Activated naive CD4-positive, alpha-beta T cell treated with anti-CD3 and anti-CD28 coated beads, Interleukin-2, amount 10 ng/mL, durations not matched to agents 7 days and 5 days (primary cell): ENCODE measurements around the gene ABCC8.
A peak's percentile ranks its signal among the peaks of the same experiment; 100 is the strongest.

Experiments
- CTCF ChIA-PET: fragments of 350-600 bp; sonication (Branson Sonifier 250); formaldehyde crosslinking; loops from one replicate; lab custom pipeline; 2021; ENCODE audit warnings: antibody characterized with exemption; lab: Charles Lee
- DNase-seq: peaks from one replicate; pipeline ENCODE4 v3.0.0-alpha.2; 2020
- H3K27ac Mint-ChIP-seq: one replicate; pipeline ENCODE4 v1.8.0; 2021; ENCODE audit warnings: mild to moderate bottlenecking, moderate library complexity, mixed read lengths
- H3K27me3 Mint-ChIP-seq: one replicate; pipeline ENCODE4 v1.8.0; 2021; ENCODE audit warnings: mild to moderate bottlenecking, mixed read lengths
- H3K36me3 Mint-ChIP-seq: one replicate; pipeline ENCODE4 v1.8.0; 2021; ENCODE audit warnings: mixed read lengths
- H3K4me1 Mint-ChIP-seq: one replicate; pipeline ENCODE4 v1.8.0; 2021; ENCODE audit warnings: mixed read lengths
- H3K4me3 Mint-ChIP-seq: one replicate; pipeline ENCODE4 v1.8.0; 2021; ENCODE audit warnings: mild to moderate bottlenecking, moderate library complexity, mixed read lengths
- H3K9me3 Mint-ChIP-seq: one replicate; pipeline ENCODE4 v1.8.0; 2021; ENCODE audit warnings: mixed read lengths

Gene ABCC8

GRCh38 chr11:17476317-17477083 lies at the start of gene ABCC8:
Gene ABCC8, minus strand, starts transcription at chr11:17476845. Its CDS starts 69 bp downstream, at chr11:17476776.
- peaks cover 12% of the 10 kb centered on the region for H3K4me1 Mint-ChIP-seq
- no peaks in the 10 kb centered on the region for H3K9me3 Mint-ChIP-seq
- peak within 1 kb of the TSS; percentile 32 for H3K4me3 Mint-ChIP-seq

GRCh38 chr11:17526326-17526725 lies 49.7 kb upstream of the ABCC8 start:
- Mint-ChIP-seq H3K27ac (no peak overlapping the region), H3K9me3 (no peaks in the 10 kb centered on the region), H3K4me1 (no peaks in the 10 kb centered on the region), H3K27me3 (peaks cover 17% of the 10 kb centered on the region), H3K36me3 (no peaks in the 10 kb centered on the region), H3K4me3 (no peak overlapping the region)
- CTCF ChIA-PET: interaction anchor here (1.1 to 3.5 kb wide), 3 partner anchors 9 to 140 kb away, joined by 5 to 21 read pairs (median 10); no protein-coding TSS in a partner anchor
- no peak for DNase-seq

More at GRCh38 chr11:17476317-17477083, at the start of gene ABCC8:
- H3K27me3 Mint-ChIP-seq: peaks cover 93% of the 10 kb centered on the region
- CTCF ChIA-PET: interaction anchor here (1.0 kb wide), 1 partner anchor 28 kb away, joined by 3 read pairs; no protein-coding TSS in a partner anchor
- no peaks in the 10 kb centered on the region for H3K36me3 Mint-ChIP-seq
- H3K27ac Mint-ChIP-seq: no peak within 1 kb of the TSS
- peak; percentile 29 for DNase-seq

- CTCF ChIA-PET: interaction anchor here (1.1 to 3.5 kb wide), 2 partner anchors 8 to 139 kb away, joined by 5 to 21 read pairs; no protein-coding TSS in a partner anchor
Observed at GRCh38 chr11:17525570-17525969, 48.9 kb upstream of the ABCC8 start.

GRCh38 chr11:17524221-17524620 lies 47.6 kb upstream of the ABCC8 start:
- peaks cover 11% of the 10 kb centered on the region for H3K27me3 Mint-ChIP-seq
- CTCF ChIA-PET: interaction anchor here (1.5 to 2.1 kb wide), 2 partner anchors 7 to 140 kb away, joined by 4 to 8 read pairs; no protein-coding TSS in a partner anchor

More at GRCh38 chr11:17525570-17525969, 48.9 kb upstream of the ABCC8 start:
- no peaks in the 10 kb centered on the region for H3K9me3 Mint-ChIP-seq
- H3K27ac Mint-ChIP-seq: no peak overlapping the region
- DNase-seq: no peak
- no peak overlapping the region for H3K4me3 Mint-ChIP-seq
- H3K4me1 Mint-ChIP-seq: no peaks in the 10 kb centered on the region
- H3K27me3 Mint-ChIP-seq: peaks cover 16% of the 10 kb centered on the region
- no peaks in the 10 kb centered on the region for H3K36me3 Mint-ChIP-seq

GRCh38 chr11:17522655-17523054 lies 46.0 kb upstream of the ABCC8 start:
- Mint-ChIP-seq H3K27ac (no peak overlapping the region), H3K4me3 (no peak overlapping the region), H3K9me3 (no peaks in the 10 kb centered on the region), H3K27me3 (peaks cover 6% of the 10 kb centered on the region), H3K4me1 (no peaks in the 10 kb centered on the region), H3K36me3 (no peaks in the 10 kb centered on the region)
- CTCF ChIA-PET: interaction anchor here (1.4 to 2.1 kb wide), 4 partner anchors 9 to 140 kb away, joined by 3 to 8 read pairs (median 4); no protein-coding TSS in a partner anchor
- DNase-seq: no peak

More at GRCh38 chr11:17524221-17524620, 47.6 kb upstream of the ABCC8 start:
- no peaks in the 10 kb centered on the region for H3K36me3 Mint-ChIP-seq
- no peak for DNase-seq
- no peak overlapping the region for H3K4me3 Mint-ChIP-seq
- H3K4me1 Mint-ChIP-seq: no peaks in the 10 kb centered on the region
- no peaks in the 10 kb centered on the region for H3K9me3 Mint-ChIP-seq
- H3K27ac Mint-ChIP-seq: no peak overlapping the region

GRCh38 chr11:17521106-17521900 lies 44.7 kb upstream of the ABCC8 start:
- H3K4me3 Mint-ChIP-seq: no peak overlapping the region
- no peaks in the 10 kb centered on the region for H3K4me1 Mint-ChIP-seq
- H3K27me3 Mint-ChIP-seq: peaks cover 20% of the 10 kb centered on the region
- CTCF ChIA-PET: interaction anchor here (1.0 to 1.5 kb wide), 2 partner anchors 136 to 137 kb away, joined by 3 to 5 read pairs; no protein-coding TSS in a partner anchor
- no peaks in the 10 kb centered on the region for H3K36me3 Mint-ChIP-seq
- H3K9me3 Mint-ChIP-seq: no peaks in the 10 kb centered on the region
- no peak for DNase-seq
- H3K27ac Mint-ChIP-seq: no peak overlapping the region

- no peaks in the 10 kb centered on the region for H3K4me1 Mint-ChIP-seq
- DNase-seq: no peak
- no peaks in the 10 kb centered on the region for H3K9me3 Mint-ChIP-seq
- no peak overlapping the region for H3K4me3 Mint-ChIP-seq
- no peaks in the 10 kb centered on the region for H3K36me3 Mint-ChIP-seq
- peak overlapping the region; percentile 17 for H3K27ac Mint-ChIP-seq
- CTCF ChIA-PET: interaction anchor here (1.1 to 3.8 kb wide), 3 partner anchors 9 to 290 kb away, joined by 3 to 26 read pairs (median 3); no protein-coding TSS in a partner anchor
- H3K27me3 Mint-ChIP-seq: peaks cover 20% of the 10 kb centered on the region
Observed at GRCh38 chr11:17519061-17519885, 42.6 kb upstream of the ABCC8 start.

DNA sequence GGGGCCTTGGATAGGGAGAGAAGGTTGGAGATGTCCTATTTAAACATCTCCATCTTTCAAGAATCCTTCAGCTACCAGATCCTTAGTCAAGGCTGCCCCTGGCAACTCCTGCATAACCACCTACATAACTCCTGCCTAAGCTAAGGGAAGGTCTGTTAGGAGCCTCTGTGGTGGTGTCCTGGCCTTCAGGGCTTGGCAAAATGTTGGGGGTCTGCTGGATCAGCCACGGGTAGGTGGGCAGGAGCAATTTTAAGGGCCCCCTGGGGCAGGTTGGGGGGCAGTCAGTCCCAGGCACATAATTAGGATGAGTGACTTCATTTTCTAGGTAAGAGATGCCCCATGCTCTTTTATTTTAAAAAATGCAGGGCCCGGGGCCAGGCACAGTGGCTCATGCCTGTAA lies 41.7 kb upstream of the ABCC8 start:
- H3K36me3 Mint-ChIP-seq: no peaks in the 10 kb centered on the region
- CTCF ChIA-PET: interaction anchor here (1.0 to 3.8 kb wide), 4 partner anchors 10 to 164 kb away, joined by 3 to 26 read pairs (median 3); no protein-coding TSS in a partner anchor
- no peak for DNase-seq
- H3K4me3 Mint-ChIP-seq: no peak overlapping the region
- peaks cover 27% of the 10 kb centered on the region for H3K27me3 Mint-ChIP-seq
- H3K27ac Mint-ChIP-seq: no peak overlapping the region
- no peaks in the 10 kb centered on the region for H3K9me3 Mint-ChIP-seq
- H3K4me1 Mint-ChIP-seq: no peaks in the 10 kb centered on the region

- DNase-seq: no peak
- Mint-ChIP-seq H3K27me3 (peaks cover 35% of the 10 kb centered on the region), H3K9me3 (no peaks in the 10 kb centered on the region), H3K4me3 (no peak overlapping the region), H3K27ac (no peak overlapping the region), H3K4me1 (no peaks in the 10 kb centered on the region), H3K36me3 (no peaks in the 10 kb centered on the region)
- CTCF ChIA-PET: interaction anchor here (1.0 to 3.8 kb wide), 6 partner anchors 8 to 163 kb away, joined by 3 to 26 read pairs (median 4); no protein-coding TSS in a partner anchor
Observed at GRCh38 chr11:17517186-17517585, 40.5 kb upstream of the ABCC8 start.

GRCh38 chr11:17516551-17517150 lies 40.0 kb upstream of the ABCC8 start:
- Mint-ChIP-seq H3K4me1 (no peaks in the 10 kb centered on the region), H3K27ac (no peak overlapping the region), H3K9me3 (no peaks in the 10 kb centered on the region), H3K27me3 (peaks cover 41% of the 10 kb centered on the region), H3K36me3 (no peaks in the 10 kb centered on the region), H3K4me3 (no peak overlapping the region)
- CTCF ChIA-PET: interaction anchor here (1.1 to 3.8 kb wide), 4 partner anchors 9 to 130 kb away, joined by 3 to 26 read pairs (median 5); no protein-coding TSS in a partner anchor
- no peak for DNase-seq

- no peak overlapping the region for H3K27ac Mint-ChIP-seq
- H3K4me3 Mint-ChIP-seq: no peak overlapping the region
- no peak for DNase-seq
- H3K4me1 Mint-ChIP-seq: no peaks in the 10 kb centered on the region
- H3K36me3 Mint-ChIP-seq: no peaks in the 10 kb centered on the region
- no peaks in the 10 kb centered on the region for H3K9me3 Mint-ChIP-seq
- H3K27me3 Mint-ChIP-seq: peaks cover 47% of the 10 kb centered on the region
- CTCF ChIA-PET: interaction anchor here (2.0 kb wide), 1 partner anchor 12 kb away, joined by 6 read pairs; no protein-coding TSS in a partner anchor
Observed at GRCh38 chr11:17515443-17516176, 39.0 kb upstream of the ABCC8 start.

DNA sequence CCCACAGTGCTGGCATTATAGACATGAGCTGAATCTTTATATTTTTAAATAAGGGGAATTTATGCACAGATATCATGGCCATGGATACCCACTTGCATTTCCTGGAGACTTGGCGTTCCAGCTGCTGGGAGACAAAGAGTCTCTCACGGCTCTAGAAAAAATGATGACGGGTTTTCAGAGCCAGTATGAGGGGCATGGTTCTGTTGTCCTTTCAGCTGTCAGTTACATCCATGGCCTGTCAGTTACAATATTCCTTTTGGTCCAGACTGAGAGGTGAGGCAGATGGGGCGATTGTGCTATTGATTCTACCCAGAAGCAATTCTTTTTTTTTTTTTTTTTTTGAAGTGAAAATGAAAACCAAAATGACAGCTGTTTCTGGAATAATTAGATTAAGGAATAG lies 37.8 kb upstream of the ABCC8 start:
- Mint-ChIP-seq H3K4me3 (no peak overlapping the region), H3K4me1 (no peaks in the 10 kb centered on the region)

More for the DNA sequence above, 37.8 kb upstream of the ABCC8 start:
- H3K27me3 Mint-ChIP-seq: peaks cover 54% of the 10 kb centered on the region
- CTCF ChIA-PET: interaction anchor here (0.6 to 2.0 kb wide), 3 partner anchors 13 to 130 kb away, joined by 3 to 7 read pairs (median 6); no protein-coding TSS in a partner anchor
- H3K27ac Mint-ChIP-seq: no peak overlapping the region
- no peaks in the 10 kb centered on the region for H3K9me3 Mint-ChIP-seq
- no peak for DNase-seq
- no peaks in the 10 kb centered on the region for H3K36me3 Mint-ChIP-seq
